Spleen (tissue), 7 donors: Measurements from ENCODE around the gene CHD5.

Experiments used
- CTCF ChIP-seq, 11 experiments: fragments of 200-600 bp in 7 of 11; fragments of 450-650 bp in 4 of 11; sonication (generic) in 4 of 11; IDR thresholded peaks in 8 of 11; conservative IDR thresholded peaks in 3 of 11; 1 replicate in 7 of 11; 2 replicates in 4 of 11; pipeline versions ENCODE4 v1.4.0 to v1.8.0; 2016 to 2021; ENCODE audit warnings: antibody characterized with exemption in 11 of 11, inconsistent platforms in 4 of 11, mild to moderate bottlenecking in 1 of 11
- POLR2AphosphoS5 ChIP-seq, 3 donors: sonication (generic); formaldehyde crosslinking; IDR thresholded peaks; one replicate each; pipeline ENCODE4 v1.5.1; 2017; ENCODE audit warnings: antibody characterized with exemption in 3 of 3
- donor health status: DM: no; HTN: no; CAD: no; lungs with moderate emphysema.
- donor health status: DM: no; HTN: no; CAD: no.
- donor health status: DM: no; HTN: no; CAD: no.

- TF ChIP-seq CTCF (IDR thresholded peaks at IDR 0.05 in 8 of 11, conservative IDR thresholded peaks at IDR 0.05 in 3 of 11) (no peak), POLR2AphosphoS5 (IDR thresholded peaks at IDR 0.05) (no peak)
These were observed 114.8 kb downstream of the CHD5 start for GRCh38 chr1:6065093-6065858.
